Testis (tissue), 3 donors: ENCODE measurements around the gene NAA80. TPM values are rescaled to one million over a fixed set of nuclear protein-coding genes. Genes with fewer than 3 reads are reported as not detected.

Source experiments
- DNase-seq: peaks from one replicate; pipeline ENCODE4 v3.0.0-alpha.2; 2019
- H3K27ac ChIP-seq, 2 donors: fragments of 200-600 bp; sonication (generic); one replicate each; pipeline ENCODE4 v1.5.1; 2019
- H3K27me3 ChIP-seq: fragments of 200-600 bp; sonication (generic); one replicate; pipeline ENCODE4 v1.5.1; 2019
- H3K36me3 ChIP-seq: fragments of 200-600 bp; sonication (generic); one replicate; pipeline ENCODE4 v1.5.1; 2017; ENCODE audit warnings: low read depth; ENCODE audit errors: missing control alignments
- H3K4me1 ChIP-seq: fragments of 200-600 bp; sonication (generic); one replicate; pipeline ENCODE4 v1.5.1; 2019
- H3K4me3 ChIP-seq, 2 donors: fragments of 200-600 bp; sonication (generic); one replicate each; pipeline ENCODE4 v1.5.1; 2017 to 2019
- H3K9me3 ChIP-seq: fragments of 200-600 bp; sonication (generic); one replicate; pipeline ENCODE4 v1.5.1; 2017
- CTCF ChIP-seq, 3 experiments: fragments of 450-650 bp in 2 of 3; fragments of 200-600 bp in 1 of 3; sonication (generic) in 1 of 3; IDR thresholded peaks; one replicate each; pipeline ENCODE4 v1.5.1; 2016 to 2019; ENCODE audit warnings: antibody characterized with exemption in 3 of 3, mild to moderate bottlenecking in 2 of 3, moderate library complexity in 1 of 3
- POLR2A ChIP-seq: fragments of 450-650 bp; IDR thresholded peaks from one replicate; pipeline ENCODE4 v1.6.1; 2017; ENCODE audit warnings: antibody characterized with exemption, mild to moderate bottlenecking, moderate library complexity
- whole genome bisulfite sequencing, 2 donors: methylation state at CpG; one replicate each; pipeline ENCODE4 v1.1.5; 2018; 5-methylcytosine and 5-hydroxymethylcytosine counted together
- intact Hi-C: fragments of 100-400 bp; cut with DNase I; formaldehyde crosslinking; loops from one replicate; pipeline ENCODE4 v1.15.1; 2023; ENCODE audit warnings: low total_unique reads
- polyA plus RNA-seq: library from polyadenylated mRNA; stranded (reverse); fragments of 350-450 nt; fragmentation: Illumina TruSeq; extraction: RNeasy Lipid Tissue Mini Kit (QIAGEN cat#74804); gene quantifications from one replicate; pipeline ENCODE4 v1.2.3, GENCODE V29; 2014; ENCODE audit warnings: low read depth, low replicate concordance; ENCODE audit not compliant: insufficient read depth
- total RNA-seq, 2 donors: library from RNA; depleted of rRNA; stranded (reverse); fragments of >200 nt; gene quantifications; one replicate each; pipeline ENCODE4 v1.2.3, GENCODE V29; 2016

The NAA80 gene
- total and polyA plus RNA-seq, 3 donors from 2014 or later: 37.9 to 79.4 (median 72.4) TPM

DNA sequence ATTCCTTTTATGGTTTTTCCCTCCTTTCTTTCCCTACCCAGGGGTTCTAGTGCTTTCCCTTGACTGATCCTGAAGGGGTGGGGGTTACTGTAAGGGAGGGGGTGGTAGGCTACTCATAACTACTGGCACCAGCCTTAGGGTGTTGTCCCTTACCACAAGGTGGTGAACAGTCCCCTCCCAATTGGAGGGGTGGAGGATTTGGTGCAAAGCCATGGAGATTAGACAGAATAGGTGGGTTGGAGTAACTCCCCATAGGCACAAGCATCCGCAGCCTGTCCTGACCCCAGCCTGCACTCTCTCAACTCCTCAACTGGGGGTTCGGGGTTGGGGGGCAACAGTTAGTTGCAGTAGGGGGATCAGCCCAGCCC lies 25.9 kb upstream of the NAA80 start:
- no peak for DNase-seq
- no peaks in the 10 kb centered on the region for H3K36me3 ChIP-seq
- no peaks in the 10 kb centered on the region for H3K27me3 ChIP-seq
- no peaks in the 10 kb centered on the region for H3K9me3 ChIP-seq
- H3K27ac ChIP-seq: peak overlapping the region in 1 of 2 donors; percentile 96
- TF ChIP-seq POLR2A: no peak
- TF ChIP-seq CTCF (IDR thresholded peaks at IDR 0.05): no peak
- H3K4me3 ChIP-seq: no peak overlapping the region
- H3K4me1 ChIP-seq: peaks cover 46% of the 10 kb centered on the region
- intact Hi-C loops: loop anchor here (10.0 kb wide), 1 partner anchor 70 kb away; no protein-coding TSS in a partner anchor
- 87 to 90% methylated on average over 2 of the region's 2 CpGs for WGBS, 2 donors

DNA sequence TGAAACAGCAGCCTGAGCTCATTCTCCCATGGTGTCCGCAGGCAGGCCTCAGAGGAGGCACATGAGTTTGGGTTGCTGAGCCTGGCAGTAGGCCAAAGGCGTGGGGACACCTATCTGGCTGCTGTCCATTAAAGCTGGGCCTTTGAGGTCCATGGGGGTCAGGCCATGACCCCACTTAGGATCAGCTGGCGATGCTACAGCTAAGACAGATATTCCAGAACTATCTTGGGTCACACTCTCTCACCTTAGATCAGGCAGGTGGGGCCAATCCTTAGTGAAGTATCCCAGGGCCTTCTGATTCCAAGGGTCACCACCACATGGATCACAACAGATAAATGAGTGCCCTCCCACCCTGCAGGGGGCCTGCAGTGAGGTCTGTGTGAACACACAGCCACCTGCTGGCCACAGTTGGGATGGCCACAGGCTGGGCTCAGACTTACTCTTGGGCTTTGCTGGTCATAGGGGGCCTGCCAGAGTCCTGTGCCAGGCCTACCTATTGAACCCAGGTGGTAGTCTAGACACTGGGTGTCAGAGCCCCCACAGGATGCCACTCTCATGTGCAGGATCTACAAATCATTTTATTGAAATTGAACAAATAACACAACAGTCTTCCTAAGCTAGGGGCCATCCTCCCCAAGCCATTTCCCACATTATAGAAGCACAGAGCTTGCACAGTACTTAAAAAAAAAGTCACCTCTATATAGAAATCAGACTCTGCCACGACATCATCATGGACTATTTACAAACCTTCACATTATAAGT lies 25.3 kb upstream of the NAA80 start:
- whole genome bisulfite sequencing, 2 donors: 32 to 52% methylated on average over 2 to 4 of the region's 4 CpGs
- peaks cover 52% of the 10 kb centered on the region for H3K4me1 ChIP-seq
- TF ChIP-seq POLR2A (no peak), CTCF (IDR thresholded peaks at IDR 0.05) (peak; percentile 69 to 83 (median 77))
- no peak overlapping the region for H3K4me3 ChIP-seq
- DNase-seq: peak; percentile 78
- no peaks in the 10 kb centered on the region for H3K36me3 ChIP-seq
- peak overlapping the region in 1 of 2 donors; percentile 96 for H3K27ac ChIP-seq
- no peaks in the 10 kb centered on the region for H3K9me3 ChIP-seq
- H3K27me3 ChIP-seq: no peaks in the 10 kb centered on the region
- intact Hi-C loops: loop anchor here (10.0 kb wide), 1 partner anchor 70 kb away; no protein-coding TSS in a partner anchor

DNA sequence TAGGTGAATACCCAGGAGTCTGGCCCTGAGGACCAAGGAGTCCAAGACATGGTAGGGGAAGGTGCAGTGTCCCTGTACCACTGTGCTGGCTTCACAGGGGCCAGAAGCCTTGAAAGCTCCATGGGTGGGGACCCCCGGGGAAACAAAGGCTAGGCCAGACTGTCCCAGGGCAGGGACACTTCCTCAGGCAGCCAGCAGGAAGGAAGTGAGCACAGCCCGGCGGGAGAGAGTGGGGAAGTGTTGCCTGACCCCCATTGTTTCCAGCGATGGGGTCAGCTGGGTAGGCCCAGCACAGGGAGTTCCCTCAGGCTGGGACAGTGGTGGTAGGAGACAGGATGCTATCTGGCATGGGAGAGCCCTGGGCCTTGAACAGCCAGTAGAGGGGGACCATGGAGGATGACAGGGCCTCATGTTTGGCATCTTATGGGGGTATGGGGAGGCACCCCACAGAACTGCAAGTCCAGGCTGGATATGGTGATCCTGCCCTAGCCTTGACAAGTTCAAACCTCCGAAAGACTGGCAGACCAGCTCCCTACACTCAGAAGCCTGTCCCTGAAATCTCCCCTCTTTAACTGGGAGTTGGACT lies 24.5 kb upstream of the NAA80 start:
- H3K4me1 ChIP-seq: peaks cover 52% of the 10 kb centered on the region
- DNase-seq: no peak
- 56% methylated on average over 4 to 5 of the region's 5 CpGs for WGBS, 2 donors
- no peaks in the 10 kb centered on the region for H3K27me3 ChIP-seq
- peak overlapping the region in 1 of 2 donors; percentile 96 for H3K27ac ChIP-seq
- H3K4me3 ChIP-seq: no peak overlapping the region
- no peaks in the 10 kb centered on the region for H3K36me3 ChIP-seq
- intact Hi-C loops: loop anchor here (10.0 kb wide), 1 partner anchor 69 kb away; no protein-coding TSS in a partner anchor
- no peaks in the 10 kb centered on the region for H3K9me3 ChIP-seq
- TF ChIP-seq CTCF (IDR thresholded peaks at IDR 0.05): no peak
- TF ChIP-seq POLR2A: no peak

GRCh38 chr3:50323092-50323600 lies 23.9 kb upstream of the NAA80 start:
- H3K4me3 ChIP-seq: no peak overlapping the region
- H3K9me3 ChIP-seq: no peaks in the 10 kb centered on the region
- peaks cover 48% of the 10 kb centered on the region for H3K4me1 ChIP-seq
- H3K27ac ChIP-seq: peak overlapping the region; percentile 93 to 96
- no peak for DNase-seq
- H3K27me3 ChIP-seq: no peaks in the 10 kb centered on the region
- 25 to 31% methylated on average over 4 of the region's 4 CpGs for WGBS, 2 donors
- TF ChIP-seq CTCF (IDR thresholded peaks at IDR 0.05) (no peak), POLR2A (no peak)
- intact Hi-C loops: loop anchor here (10.0 kb wide), 1 partner anchor 68 kb away; no protein-coding TSS in a partner anchor
- H3K36me3 ChIP-seq: no peaks in the 10 kb centered on the region
